Stimulated activated CD4-positive, alpha-beta T cell treated with anti-CD3 and anti-CD28 coated beads, Interleukin-4, amount 100 ng/mL, for 48 hours (primary cell): Measurements from ENCODE around the gene CRIP1.

ENCODE experiments used
- DNase-seq, 2 donors: peaks; one replicate each; pipeline ENCODE4 v3.0.0-alpha.2; 2020; ENCODE audit warnings: low read depth in 2 of 2

Gene CRIP1

GRCh38 chr14:105531894-105532623, 45.4 kb downstream of the CRIP1 start:
- no peak for DNase-seq

- DNase-seq = no peak
Observed at GRCh38 chr14:105532735-105533141, 46.1 kb downstream of the CRIP1 start.

DNA sequence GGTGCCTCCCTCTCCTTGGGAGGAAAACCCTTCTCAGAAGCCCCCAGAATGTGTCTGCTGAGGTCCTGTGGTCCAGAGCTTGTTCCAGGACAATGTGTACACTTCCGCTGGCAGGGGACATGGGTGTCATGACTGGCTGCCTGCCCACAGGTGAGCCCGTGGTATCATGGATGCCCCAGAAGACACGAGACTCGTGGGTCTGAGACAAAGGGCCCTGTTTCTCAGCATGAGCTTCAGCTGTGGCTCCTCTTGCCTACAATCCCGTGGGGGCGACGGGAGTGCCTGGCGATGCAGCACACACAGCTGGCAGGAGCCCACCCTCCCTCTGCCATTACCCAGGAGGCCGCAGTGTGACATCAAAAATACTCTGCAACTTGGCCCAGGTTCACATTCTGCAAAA, 46.7 kb downstream of the CRIP1 start:
- DNase-seq = no peak

DNA sequence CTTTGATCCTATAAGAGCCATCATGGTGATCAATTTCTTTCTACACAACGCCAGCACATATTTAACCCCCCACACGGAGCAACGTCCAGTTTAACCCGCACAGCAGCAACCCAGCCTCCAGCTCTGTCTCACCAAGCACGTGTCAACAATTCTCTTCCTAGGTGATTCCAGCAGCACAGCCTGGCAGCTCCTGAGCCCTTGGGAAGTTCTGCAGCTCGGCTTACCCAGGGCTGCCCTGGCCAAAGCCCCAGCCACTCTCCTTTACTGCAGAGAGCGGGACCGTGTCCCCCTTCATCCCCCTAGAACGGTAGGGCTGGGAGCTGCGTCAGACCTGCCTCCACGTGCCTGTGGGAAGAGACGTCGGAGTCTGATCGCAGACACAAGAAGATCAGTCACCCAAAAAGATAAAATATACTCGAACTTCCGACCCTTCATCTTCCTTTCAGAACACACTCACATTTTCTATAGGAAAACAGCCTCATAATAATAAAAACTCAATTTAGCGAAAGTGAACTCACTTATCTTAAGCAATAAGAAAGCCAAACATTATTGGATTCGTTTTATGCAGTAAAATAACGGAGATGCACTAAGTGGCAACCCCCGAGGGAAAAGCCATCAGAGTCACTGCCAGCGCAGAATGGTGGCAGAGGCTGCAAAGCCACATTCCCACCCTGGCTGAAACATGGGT, 47.3 kb downstream of the CRIP1 start:
- no peak for DNase-seq

DNA sequence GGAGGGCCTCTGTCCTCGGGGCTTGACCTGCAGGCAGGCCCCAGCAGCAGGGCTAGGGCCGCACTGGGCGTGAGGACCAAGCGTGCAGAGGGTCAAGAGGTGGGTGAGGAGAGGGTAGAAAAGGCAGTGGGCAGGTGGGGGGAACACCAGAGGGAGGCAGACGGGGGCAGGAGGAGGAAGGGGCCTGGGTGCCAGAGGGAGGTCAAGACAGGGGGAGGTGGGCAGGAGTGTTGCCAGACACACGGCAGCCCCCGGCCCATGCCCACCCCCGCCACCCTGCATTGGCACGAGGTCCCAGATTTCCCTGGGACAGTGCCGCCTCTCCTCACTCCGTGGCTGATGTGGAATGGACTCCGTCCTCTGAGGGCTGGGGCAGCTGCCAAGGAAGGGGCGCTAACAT, 47.9 kb downstream of the CRIP1 start:
- DNase-seq = no peak

DNA sequence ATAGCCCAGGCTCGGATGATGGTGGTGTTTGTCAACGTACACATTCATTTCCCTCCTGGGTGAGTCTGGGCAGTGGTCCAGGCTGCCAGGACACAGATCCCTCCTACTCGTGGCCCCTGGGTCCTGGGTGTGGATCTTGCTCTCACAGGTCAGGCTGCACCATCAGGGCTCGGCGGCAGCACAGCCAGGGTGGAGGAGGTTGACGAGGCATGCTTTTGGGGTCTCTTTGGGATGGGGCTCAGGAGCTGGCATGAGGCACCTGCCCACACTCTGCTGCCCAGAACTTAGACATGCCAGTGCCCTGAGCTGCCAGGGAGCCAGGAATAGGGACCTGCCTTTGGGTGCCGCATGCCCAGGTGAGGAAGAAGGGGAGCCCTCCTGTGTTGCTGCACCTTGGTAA, 49.4 kb downstream of the CRIP1 start:
- no peak for DNase-seq

DNA sequence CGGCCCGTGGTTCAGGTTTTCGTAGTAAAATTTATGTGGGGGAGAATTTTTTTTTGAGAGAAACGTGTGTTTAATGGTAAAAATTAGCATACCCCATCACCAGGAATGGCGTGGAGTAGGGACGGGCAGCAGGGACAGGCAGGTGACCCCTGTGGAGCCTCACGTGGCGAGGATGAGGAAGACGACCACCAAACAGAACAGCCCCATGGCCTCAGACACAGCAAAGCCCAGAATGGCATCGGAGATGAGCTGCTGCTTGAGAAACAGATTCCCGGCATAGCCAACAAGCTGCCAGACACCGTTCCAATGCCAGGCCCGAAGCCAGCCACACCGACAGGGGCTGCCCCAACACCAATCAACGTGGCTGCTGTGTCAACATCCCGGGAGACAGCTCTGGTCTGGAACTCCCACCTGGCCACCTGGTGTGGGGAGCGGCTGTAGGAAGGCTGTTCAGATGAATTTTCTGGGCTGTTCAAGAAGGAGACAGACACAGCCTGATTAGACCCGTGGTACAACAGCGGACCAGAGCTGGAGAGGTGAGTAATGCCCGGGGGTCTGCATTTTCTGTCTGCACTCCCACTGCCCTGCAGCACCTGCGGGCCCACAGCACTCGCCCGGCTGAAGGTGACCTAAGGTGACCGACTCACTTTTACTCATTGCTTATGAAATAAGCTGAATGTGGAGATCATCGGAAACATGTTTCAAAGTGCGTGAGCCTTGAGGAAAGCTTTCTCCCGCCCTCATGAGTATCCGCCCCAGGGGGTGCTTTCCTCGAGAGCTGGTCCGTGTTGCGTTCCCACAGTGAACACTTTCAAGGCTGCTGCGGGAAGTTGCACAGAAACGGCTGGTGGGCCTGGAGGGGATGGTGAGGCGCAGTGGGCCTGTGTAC, 50.2 kb downstream of the CRIP1 start:
- no peak for DNase-seq

GRCh38 chr14:105537580-105538474, 51.1 kb downstream of the CRIP1 start:
- DNase-seq = peak in 1 of 2 donors; percentile 67
